T-helper 2 cell treated with Interferon-gamma antibody and Interleukin-4, amounts not matched to agents 5 μg/mL and 100 μg/mL, for 36 hours (primary cell): ENCODE measurements around the gene ZCCHC7.

Experiments used
- DNase-seq: peaks from one replicate; pipeline ENCODE4 v3.0.0; 2021; ENCODE audit warnings: low spot score
- H3K27ac Mint-ChIP-seq: one replicate; pipeline ENCODE4 v1.8.0; 2021; ENCODE audit warnings: mild to moderate bottlenecking, mixed read lengths
- H3K27me3 Mint-ChIP-seq: one replicate; pipeline ENCODE4 v1.8.0; 2021; ENCODE audit warnings: low read depth, mixed read lengths
- H3K36me3 Mint-ChIP-seq: one replicate; pipeline ENCODE4 v1.8.0; 2021; ENCODE audit warnings: low read depth, mixed read lengths
- H3K4me1 Mint-ChIP-seq: one replicate; pipeline ENCODE4 v1.8.0; 2021; ENCODE audit warnings: low read depth, mixed read lengths
- H3K4me3 Mint-ChIP-seq: one replicate; pipeline ENCODE4 v1.8.0; 2022; ENCODE audit warnings: mild to moderate bottlenecking, moderate library complexity, mixed read lengths
- H3K9me3 Mint-ChIP-seq: one replicate; pipeline ENCODE4 v1.8.0; 2021; ENCODE audit warnings: mixed read lengths

The ZCCHC7 gene

GRCh38 chr9:37215830-37216229 lies 95.5 kb downstream of the ZCCHC7 start:
- H3K36me3 Mint-ChIP-seq = peaks cover 2% of the 10 kb centered on the region
- H3K9me3 Mint-ChIP-seq = no peaks in the 10 kb centered on the region
- H3K4me1 Mint-ChIP-seq = peaks cover 16% of the 10 kb centered on the region
- H3K27ac Mint-ChIP-seq = no peak overlapping the region
- DNase-seq = no peak
- H3K27me3 Mint-ChIP-seq = no peaks in the 10 kb centered on the region
- H3K4me3 Mint-ChIP-seq = no peak overlapping the region

- Mint-ChIP-seq H3K27me3 (no peaks in the 10 kb centered on the region), H3K9me3 (no peaks in the 10 kb centered on the region), H3K4me3 (no peak overlapping the region), H3K27ac (no peak overlapping the region), H3K36me3 (peaks cover 3% of the 10 kb centered on the region), H3K4me1 (peaks cover 15% of the 10 kb centered on the region)
- no peak for DNase-seq
Observed at GRCh38 chr9:37217161-37217560, 96.8 kb downstream of the ZCCHC7 start.

GRCh38 chr9:37218800-37219425 lies 98.5 kb downstream of the ZCCHC7 start:
- H3K36me3 Mint-ChIP-seq = peaks cover 1% of the 10 kb centered on the region
- no peak overlapping the region for H3K4me3 Mint-ChIP-seq
- DNase-seq = no peak
- peaks cover 10% of the 10 kb centered on the region for H3K4me1 Mint-ChIP-seq
- H3K27ac Mint-ChIP-seq = no peak overlapping the region
- no peaks in the 10 kb centered on the region for H3K9me3 Mint-ChIP-seq
- H3K27me3 Mint-ChIP-seq = no peaks in the 10 kb centered on the region

DNA sequence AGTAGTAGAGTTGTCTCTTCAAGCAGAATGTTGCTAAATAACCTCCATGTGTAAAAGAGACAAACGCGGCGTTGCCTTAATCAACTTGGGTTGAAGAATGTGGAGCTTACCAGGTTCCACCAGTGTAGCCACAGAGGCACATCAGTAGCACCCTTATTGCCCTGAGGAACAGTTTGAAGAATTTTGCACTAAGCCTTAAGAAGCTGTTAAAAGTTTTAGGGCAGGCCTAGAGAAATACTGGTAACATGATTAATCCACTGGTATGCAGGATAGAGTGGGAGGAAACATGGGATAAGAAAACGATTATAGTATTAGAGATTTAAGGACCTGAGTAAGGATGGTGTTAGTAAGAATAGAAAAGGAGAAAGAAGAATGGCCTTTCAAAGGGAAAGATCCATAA lies 100.6 kb downstream of the ZCCHC7 start:
- peaks cover 1% of the 10 kb centered on the region for H3K36me3 Mint-ChIP-seq
- no peak overlapping the region for H3K27ac Mint-ChIP-seq
- no peak for DNase-seq
- H3K4me3 Mint-ChIP-seq = no peak overlapping the region
- peaks cover 10% of the 10 kb centered on the region for H3K4me1 Mint-ChIP-seq
- no peaks in the 10 kb centered on the region for H3K9me3 Mint-ChIP-seq
- H3K27me3 Mint-ChIP-seq = no peaks in the 10 kb centered on the region

DNA sequence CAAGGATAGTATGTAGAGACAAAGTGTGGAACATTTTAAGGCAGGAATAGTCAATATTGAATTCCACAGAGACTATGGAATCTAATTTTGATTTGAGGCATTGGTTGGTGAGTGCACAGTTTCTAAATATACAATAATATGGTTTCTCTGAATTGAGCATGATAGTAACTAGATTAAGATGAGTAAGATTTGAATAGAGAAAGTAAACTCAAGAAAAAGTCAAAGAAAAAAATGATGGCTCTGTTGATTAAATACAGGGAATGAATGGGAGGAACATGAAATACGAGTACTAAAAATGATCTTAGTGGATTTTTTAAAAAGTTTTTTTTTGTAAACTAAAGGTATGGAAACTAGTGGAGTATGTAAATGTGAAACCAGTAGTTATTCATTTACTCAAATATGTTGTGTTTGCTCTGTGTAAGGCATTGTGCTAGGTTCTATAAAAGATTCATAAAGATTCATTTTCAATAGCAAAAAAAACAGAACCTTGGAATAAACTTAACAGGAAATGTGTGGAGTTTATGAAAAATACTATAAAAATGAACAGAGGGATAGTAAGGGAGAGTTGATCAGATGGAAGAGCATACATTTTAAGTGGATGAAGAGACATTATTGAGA lies 101.2 kb downstream of the ZCCHC7 start:
- Mint-ChIP-seq H3K9me3 (no peaks in the 10 kb centered on the region), H3K27ac (no peak overlapping the region), H3K4me3 (no peak overlapping the region), H3K27me3 (no peaks in the 10 kb centered on the region), H3K36me3 (peaks cover 1% of the 10 kb centered on the region), H3K4me1 (peaks cover 10% of the 10 kb centered on the region)
- DNase-seq = no peak

- H3K27ac Mint-ChIP-seq = no peak overlapping the region
- DNase-seq = no peak
- no peaks in the 10 kb centered on the region for H3K27me3 Mint-ChIP-seq
- peaks cover 16% of the 10 kb centered on the region for H3K4me1 Mint-ChIP-seq
- H3K36me3 Mint-ChIP-seq = peaks cover 9% of the 10 kb centered on the region
- no peaks in the 10 kb centered on the region for H3K9me3 Mint-ChIP-seq
- no peak overlapping the region for H3K4me3 Mint-ChIP-seq
Observed at GRCh38 chr9:37229455-37229854, 109.1 kb downstream of the ZCCHC7 start.

- Mint-ChIP-seq H3K36me3 (peaks cover 9% of the 10 kb centered on the region), H3K4me1 (peaks cover 16% of the 10 kb centered on the region), H3K4me3 (no peak overlapping the region), H3K27ac (no peak overlapping the region), H3K27me3 (no peaks in the 10 kb centered on the region), H3K9me3 (no peaks in the 10 kb centered on the region)
- DNase-seq = no peak
Observed at GRCh38 chr9:37229882-37230482, 109.6 kb downstream of the ZCCHC7 start.

GRCh38 chr9:37236822-37237221 lies 116.4 kb downstream of the ZCCHC7 start:
- Mint-ChIP-seq H3K36me3 (peaks cover 16% of the 10 kb centered on the region), H3K9me3 (no peaks in the 10 kb centered on the region), H3K4me3 (no peak overlapping the region), H3K4me1 (peaks cover 23% of the 10 kb centered on the region), H3K27ac (no peak overlapping the region), H3K27me3 (no peaks in the 10 kb centered on the region)
- DNase-seq = no peak

- peaks cover 16% of the 10 kb centered on the region for H3K4me1 Mint-ChIP-seq
Observed at GRCh38 chr9:37238122-37238521, 117.7 kb downstream of the ZCCHC7 start.

GRCh38 chr9:37239224-37239859 lies 119.0 kb downstream of the ZCCHC7 start:
- peaks cover 8% of the 10 kb centered on the region for H3K36me3 Mint-ChIP-seq
- H3K27ac Mint-ChIP-seq = no peak overlapping the region
- no peaks in the 10 kb centered on the region for H3K9me3 Mint-ChIP-seq
- H3K27me3 Mint-ChIP-seq = no peaks in the 10 kb centered on the region
- H3K4me1 Mint-ChIP-seq = peaks cover 8% of the 10 kb centered on the region
- DNase-seq = no peak
- no peak overlapping the region for H3K4me3 Mint-ChIP-seq

More at GRCh38 chr9:37238122-37238521, 117.7 kb downstream of the ZCCHC7 start:
- Mint-ChIP-seq H3K27me3 (no peaks in the 10 kb centered on the region), H3K4me3 (no peak overlapping the region), H3K27ac (no peak overlapping the region), H3K9me3 (no peaks in the 10 kb centered on the region), H3K36me3 (peaks cover 16% of the 10 kb centered on the region)
- no peak for DNase-seq

- no peak overlapping the region for H3K27ac Mint-ChIP-seq
- no peak overlapping the region for H3K4me3 Mint-ChIP-seq
- peaks cover 7% of the 10 kb centered on the region for H3K4me1 Mint-ChIP-seq
- no peaks in the 10 kb centered on the region for H3K9me3 Mint-ChIP-seq
- no peak for DNase-seq
- H3K27me3 Mint-ChIP-seq = no peaks in the 10 kb centered on the region
- H3K36me3 Mint-ChIP-seq = peaks cover 7% of the 10 kb centered on the region
Observed at GRCh38 chr9:37239921-37240320, 119.5 kb downstream of the ZCCHC7 start.

- Mint-ChIP-seq H3K27me3 (no peaks in the 10 kb centered on the region), H3K36me3 (peaks cover 4% of the 10 kb centered on the region), H3K9me3 (no peaks in the 10 kb centered on the region), H3K4me3 (no peak overlapping the region), H3K27ac (no peak overlapping the region), H3K4me1 (peaks cover 6% of the 10 kb centered on the region)
- no peak for DNase-seq
Observed at GRCh38 chr9:37241340-37241739, 121.0 kb downstream of the ZCCHC7 start.

DNA sequence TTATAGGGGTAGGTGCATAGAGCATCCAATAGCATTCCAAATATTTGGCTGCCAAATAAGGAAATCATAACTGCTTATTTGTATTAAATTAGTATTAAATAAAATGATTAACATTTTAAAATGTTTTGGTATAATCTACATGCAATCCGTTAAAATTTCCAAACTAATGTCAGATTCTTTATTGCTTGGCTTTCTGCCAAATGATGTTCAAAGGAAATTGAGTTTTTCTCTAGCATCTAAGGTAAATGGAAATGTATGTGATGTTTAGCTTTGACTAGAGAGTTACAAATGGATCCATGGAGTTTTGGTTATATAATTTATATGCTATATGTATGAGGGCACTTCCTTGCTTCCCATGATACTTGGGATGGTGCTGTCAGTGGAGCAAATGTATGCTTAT lies 121.7 kb downstream of the ZCCHC7 start:
- H3K9me3 Mint-ChIP-seq = no peaks in the 10 kb centered on the region
- no peak overlapping the region for H3K27ac Mint-ChIP-seq

GRCh38 chr9:37243588-37244345 lies 123.4 kb downstream of the ZCCHC7 start:
- Mint-ChIP-seq H3K4me3 (no peak overlapping the region), H3K4me1 (no peaks in the 10 kb centered on the region), H3K27ac (no peak overlapping the region), H3K27me3 (no peaks in the 10 kb centered on the region), H3K36me3 (no peaks in the 10 kb centered on the region), H3K9me3 (no peaks in the 10 kb centered on the region)
- no peak for DNase-seq

More for the DNA sequence above, 121.7 kb downstream of the ZCCHC7 start:
- Mint-ChIP-seq H3K4me3 (no peak overlapping the region), H3K36me3 (no peaks in the 10 kb centered on the region), H3K27me3 (no peaks in the 10 kb centered on the region), H3K4me1 (peaks cover 3% of the 10 kb centered on the region)
- no peak for DNase-seq
